ENCODE results near the gene ISG20L2. TPM values are rescaled to one million over a fixed set of nuclear protein-coding genes. Genes with fewer than 3 reads are reported as not detected.

Gene ISG20L2, protein sequence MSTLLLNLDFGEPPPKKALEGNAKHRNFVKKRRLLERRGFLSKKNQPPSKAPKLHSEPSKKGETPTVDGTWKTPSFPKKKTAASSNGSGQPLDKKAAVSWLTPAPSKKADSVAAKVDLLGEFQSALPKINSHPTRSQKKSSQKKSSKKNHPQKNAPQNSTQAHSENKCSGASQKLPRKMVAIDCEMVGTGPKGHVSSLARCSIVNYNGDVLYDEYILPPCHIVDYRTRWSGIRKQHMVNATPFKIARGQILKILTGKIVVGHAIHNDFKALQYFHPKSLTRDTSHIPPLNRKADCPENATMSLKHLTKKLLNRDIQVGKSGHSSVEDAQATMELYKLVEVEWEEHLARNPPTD
- total RNA-seq = 18.0 and 25.0 TPM in 2 replicates

DNA sequence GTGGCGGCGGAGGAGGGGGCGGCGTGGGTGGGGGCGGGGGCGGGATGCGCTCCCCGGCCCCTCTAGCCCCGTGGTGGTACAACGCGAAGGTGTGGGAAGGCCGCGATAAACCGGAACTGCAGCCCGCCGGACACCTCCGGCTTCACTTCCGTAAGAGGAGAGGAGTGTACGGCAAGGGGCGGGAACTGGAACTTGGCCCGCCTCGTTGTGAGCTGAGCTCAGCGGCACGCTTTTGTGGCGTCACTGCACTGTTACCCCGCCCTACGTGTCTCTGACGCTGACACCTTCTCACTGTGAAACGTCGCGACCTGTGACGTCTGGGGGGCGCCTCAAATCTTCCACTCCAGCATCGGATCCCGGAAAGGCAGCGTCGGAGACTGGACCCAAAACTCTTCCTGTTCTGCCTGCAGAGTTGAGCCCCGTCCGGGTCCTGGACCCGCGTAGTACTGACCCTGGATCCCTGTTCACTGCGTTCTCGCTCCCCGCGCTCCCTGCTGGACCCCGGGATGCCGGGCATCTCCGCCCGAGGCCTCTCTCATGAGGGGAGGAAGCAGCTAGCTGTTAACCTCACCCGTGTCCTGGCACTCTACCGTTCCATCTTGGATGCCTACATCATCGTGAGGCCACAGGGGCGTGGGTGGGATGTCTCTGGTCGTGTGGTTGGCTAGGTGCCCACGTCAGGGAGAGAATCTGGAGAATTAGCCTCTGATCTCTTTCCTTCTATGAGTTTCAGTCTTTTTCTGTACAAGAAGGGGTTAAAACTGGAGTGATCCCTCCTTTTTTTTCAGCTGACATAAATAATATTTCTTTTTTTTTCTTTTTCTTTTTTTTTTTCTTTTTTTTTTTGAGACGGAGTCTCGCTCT, at the start of gene ISG20L2:
Gene ISG20L2 (minus strand): TSS at position 168 of the 864 bp plus-strand sequence. CDS start 1,114 bp downstream, outside the sequence.

DNA sequence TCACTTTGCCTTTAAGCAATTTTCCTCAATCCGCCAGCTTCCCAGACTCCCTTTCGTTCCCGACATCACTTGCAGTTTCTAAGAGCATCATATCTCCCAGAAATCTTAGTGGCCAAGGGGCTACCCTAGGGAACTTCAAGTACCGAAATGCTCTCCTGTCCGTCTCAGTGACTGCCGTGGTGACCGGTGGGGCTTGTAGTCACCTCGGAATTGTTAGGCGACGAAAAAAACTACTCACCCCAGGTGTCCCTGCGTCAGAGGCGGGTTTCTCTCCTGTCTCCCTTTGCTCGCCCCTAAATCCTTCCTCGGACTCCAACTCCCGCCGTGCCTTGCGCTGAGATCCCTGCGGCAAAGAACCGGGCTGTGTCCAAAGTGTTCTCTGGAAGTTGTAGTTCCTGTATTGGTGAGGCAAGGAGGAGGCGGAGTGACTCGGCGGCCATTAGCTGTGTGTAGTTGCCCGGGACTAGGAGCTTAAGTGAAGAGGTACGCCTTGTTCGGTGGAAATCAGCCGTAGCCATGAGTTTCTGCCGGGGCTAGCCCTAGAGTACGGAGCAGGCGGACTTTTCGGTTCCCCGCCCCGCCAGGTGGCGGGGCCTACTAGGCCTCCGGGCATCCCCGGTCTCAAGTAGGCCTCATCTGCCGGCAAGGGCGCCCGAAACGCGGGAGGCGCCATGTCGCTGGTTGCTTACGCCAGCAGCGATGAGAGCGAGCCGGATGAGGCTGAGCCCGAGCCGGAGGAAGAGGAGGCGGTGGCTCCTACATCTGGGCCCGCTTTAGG, 38.7 kb upstream of the ISG20L2 start, which contains the start of gene PRCC:
Gene PRCC (plus strand): TSS at position 435 of the 778 bp plus-strand sequence. CDS start 237 bp downstream, at position 672.

DNA sequence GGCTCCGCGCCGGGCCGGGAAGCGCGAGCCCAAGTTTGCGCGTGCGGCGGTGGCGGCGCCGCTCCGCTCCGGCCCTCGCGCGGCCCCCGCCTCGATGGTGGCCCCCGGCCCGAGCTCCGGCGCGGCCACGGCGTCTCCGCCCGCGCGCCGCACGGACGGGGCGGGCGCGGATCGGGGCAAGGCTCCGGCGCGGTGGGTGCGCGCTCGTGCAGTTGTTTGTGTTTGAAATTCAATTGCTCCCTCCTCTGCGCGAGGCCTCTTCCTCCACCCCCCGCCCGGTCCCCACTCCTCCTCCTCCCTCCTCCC, 22.8 kb upstream of the ISG20L2 start, which contains the start of gene HDGF:
Gene HDGF (minus strand): TSS at position 225 of the 306 bp plus-strand sequence. CDS start 246 bp downstream, outside the sequence.

DNA sequence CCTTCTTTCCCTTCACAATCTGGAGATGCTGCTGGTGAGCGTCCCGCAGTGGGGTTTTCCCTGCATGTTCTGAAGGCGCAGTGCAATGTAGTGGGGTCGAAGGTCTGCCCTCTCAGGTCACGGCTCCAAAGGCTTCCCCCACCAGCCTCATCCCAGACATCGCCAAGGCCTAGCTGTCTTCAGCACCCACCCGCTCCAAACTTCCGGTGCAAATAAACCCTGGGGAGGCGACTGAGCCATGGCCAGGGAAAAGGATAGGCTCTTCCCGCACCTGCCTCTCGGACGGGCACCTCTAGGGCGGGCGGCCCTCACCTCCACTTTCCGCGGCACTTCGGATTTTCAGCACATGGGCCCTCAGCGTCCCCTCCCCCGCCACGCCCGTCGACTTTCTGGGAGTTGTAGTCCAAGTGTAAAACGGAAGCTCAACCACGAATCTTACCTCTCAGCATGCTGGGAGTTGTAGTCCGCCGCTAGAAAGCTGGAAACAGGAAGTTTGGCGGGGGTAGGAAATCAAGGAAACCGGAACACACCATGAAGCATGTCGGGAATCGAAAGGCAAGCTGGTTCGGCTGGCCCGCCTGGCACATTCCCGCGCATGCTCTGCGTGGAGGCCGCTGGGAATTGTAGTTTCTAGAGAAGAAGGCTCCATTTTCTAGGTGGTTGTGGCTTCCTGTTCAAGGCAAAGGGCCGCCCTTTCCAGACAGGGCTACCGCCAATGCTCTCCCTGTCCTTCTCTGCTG, 12.3 kb upstream of the ISG20L2 start, which contains the start of gene MRPL24:
Gene MRPL24 (minus strand): TSS at position 348 of the 740 bp plus-strand sequence. CDS start 2,384 bp downstream, outside the sequence.

DNA sequence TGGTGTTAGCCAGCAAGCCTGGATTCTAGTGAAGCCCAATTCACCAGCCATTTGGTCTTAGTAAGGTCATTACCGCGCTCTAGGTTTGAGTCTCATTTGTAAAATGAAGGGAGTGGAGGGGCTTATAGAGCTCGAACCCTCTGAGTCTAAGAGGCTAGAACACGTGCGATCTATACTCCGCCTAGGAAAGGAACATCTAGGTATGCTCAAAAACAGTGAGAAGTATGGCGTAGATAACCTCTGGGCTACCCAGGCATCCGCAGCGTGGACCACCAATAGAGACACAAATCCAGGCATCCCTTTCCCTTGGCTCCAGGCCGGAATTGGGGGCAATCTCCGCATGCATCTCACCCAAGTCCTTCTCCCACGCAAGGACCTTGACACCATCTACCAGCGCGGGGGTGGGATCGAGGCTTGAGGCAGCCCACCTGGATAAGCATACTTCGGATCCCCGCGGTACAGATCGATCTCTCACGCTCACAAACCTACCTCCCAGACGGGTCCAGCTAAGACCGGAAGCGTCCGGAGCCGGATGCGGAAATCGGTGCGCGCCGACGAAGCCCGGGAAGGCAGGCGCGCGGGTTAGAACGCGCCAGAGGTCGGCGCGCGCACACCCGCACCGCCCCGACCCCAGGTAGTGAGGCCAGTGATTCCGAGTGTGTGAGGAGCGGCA, 504 bp downstream of the ISG20L2 start, which contains the start of gene METTL25B:
Gene METTL25B (plus strand): TSS at position 544 of the 673 bp plus-strand sequence. CDS start 636 bp downstream, outside the sequence.

DNA sequence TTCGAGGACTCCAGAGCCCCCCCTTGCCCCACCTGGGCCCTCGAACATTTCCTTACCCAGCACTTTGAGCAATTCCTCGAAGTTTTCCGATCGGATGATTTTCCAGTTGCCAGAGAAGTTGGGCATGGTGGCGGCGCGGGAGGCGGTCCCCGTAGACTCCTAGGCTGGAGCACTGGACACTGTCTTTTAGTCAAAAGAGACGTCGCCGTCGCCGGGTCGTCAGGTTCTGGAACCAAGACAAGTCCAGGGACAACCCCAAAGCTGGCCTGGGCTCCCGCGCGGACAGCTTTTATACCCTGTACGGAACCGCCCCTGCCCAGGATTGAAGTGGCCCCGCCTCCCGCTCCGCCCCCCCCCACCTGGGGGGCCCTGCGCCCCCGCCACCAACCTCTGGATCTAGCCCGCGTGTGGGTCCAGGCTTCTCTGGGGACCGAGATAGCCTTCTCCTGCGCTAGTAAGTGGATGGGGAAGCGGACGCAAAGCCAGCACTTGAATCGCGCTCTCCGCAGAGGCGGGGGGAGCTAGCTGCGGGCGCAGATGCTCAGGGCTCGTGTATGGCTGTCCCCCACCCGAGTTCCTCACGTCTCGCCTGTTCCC, 23.1 kb downstream of the ISG20L2 start, which contains the start of gene CRABP2:
Gene CRABP2 (minus strand): TSS at position 263 of the 597 bp plus-strand sequence. CDS start 137 bp downstream, at position 126.

DNA sequence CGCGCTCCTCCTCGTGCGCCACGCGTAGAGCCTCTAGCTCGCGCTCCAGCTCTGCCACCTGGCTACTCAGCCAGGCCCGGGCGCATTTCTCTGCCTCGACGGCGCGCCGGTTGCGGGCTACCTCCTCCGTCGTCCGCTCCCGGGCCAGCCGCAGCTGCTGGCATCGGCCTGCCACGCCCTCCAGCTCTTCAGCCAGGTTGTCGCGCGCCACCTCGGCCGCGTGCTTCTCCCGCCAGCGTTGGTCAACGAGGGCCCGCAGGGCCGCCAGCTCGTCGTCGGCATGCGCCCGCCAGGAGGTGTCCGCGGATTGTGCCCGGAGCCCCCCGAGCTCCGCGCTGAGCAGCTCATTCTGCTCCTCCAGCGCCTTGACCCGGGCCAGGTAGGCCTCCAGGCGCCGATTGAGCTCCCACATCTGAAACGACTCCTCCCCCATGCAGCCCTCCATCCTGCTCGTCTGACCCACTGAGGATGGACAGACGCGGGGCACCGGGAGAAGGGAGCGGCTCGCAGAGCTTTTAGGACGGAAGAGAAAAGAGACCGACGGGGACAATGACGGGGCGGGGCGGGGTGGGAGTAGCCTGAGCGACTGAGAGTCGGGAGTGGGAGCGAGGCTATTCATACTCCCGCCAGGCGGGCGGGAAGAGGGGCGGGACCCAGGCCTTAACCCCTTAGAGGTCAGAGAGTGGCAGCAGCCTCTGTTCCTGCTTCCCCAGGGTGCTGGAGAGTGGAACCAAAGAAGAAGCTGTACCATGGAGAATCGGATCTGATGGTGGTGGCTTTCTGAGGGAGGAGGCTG, 51.5 kb downstream of the ISG20L2 start, which contains the start of gene NES:
Gene NES (minus strand): TSS at position 588 of the 796 bp plus-strand sequence. CDS start 143 bp downstream, at position 445.

Other genes with a start within 250 kb of the ISG20L2 start
- gene MEF2D, start 228.0 kb downstream of the ISG20L2 start, total RNA-seq = 8.1 and 10.9 TPM in 2 replicates
- 32.7 and 54.2 TPM in 2 replicates for gene IQGAP3, start 156.2 kb downstream of the ISG20L2 start, total RNA-seq
- not detected in 2 replicates for gene TTC24, start 149.0 kb downstream of the ISG20L2 start, total RNA-seq
- 53.2 and 57.0 TPM in 2 replicates for gene NAXE, start 137.0 kb downstream of the ISG20L2 start, total RNA-seq
- 12.9 and 20.5 TPM in 2 replicates for gene GPATCH4, start 127.3 kb downstream of the ISG20L2 start, total RNA-seq
- gene HAPLN2, start 109.4 kb downstream of the ISG20L2 start, total RNA-seq = not detected in 2 replicates
- not detected in 2 replicates for gene BCAN, start 86.6 kb downstream of the ISG20L2 start, total RNA-seq
- gene NES, start 51.4 kb downstream of the ISG20L2 start, total RNA-seq = 23.9 and 59.2 TPM in 2 replicates
- 27.2 and 45.6 TPM in 2 replicates for gene CRABP2, start 23.2 kb downstream of the ISG20L2 start, total RNA-seq
- 8.8 and 9.8 TPM in 2 replicates for gene METTL25B, start 297 bp downstream of the ISG20L2 start, total RNA-seq
- gene MRPL24, start 12.3 kb upstream of the ISG20L2 start, total RNA-seq = 40.3 and 52.2 TPM in 2 replicates
- gene HDGF, start 22.9 kb upstream of the ISG20L2 start, total RNA-seq = 189 and 231 TPM in 2 replicates
- 17.3 and 21.7 TPM in 2 replicates for gene PRCC, start 38.8 kb upstream of the ISG20L2 start, total RNA-seq
- gene SH2D2A, start 88.1 kb upstream of the ISG20L2 start, total RNA-seq = 0.20 TPM in 1 of 2 replicates, not detected in the other
- not detected in 2 replicates for gene INSRR, start 130.4 kb upstream of the ISG20L2 start, total RNA-seq
- 0.20 TPM in 1 of 2 replicates, not detected in the other for gene NTRK1, start 132.1 kb upstream of the ISG20L2 start, total RNA-seq
- gene PEAR1, start 165.0 kb upstream of the ISG20L2 start, total RNA-seq = 1.1 and 5.7 TPM in 2 replicates
- 0.20 TPM in 1 of 2 replicates, not detected in the other for gene LRRC71, start 191.9 kb upstream of the ISG20L2 start, total RNA-seq

Data from subcutaneous preadipocyte (primary cell).